Metanephros (tissue), 1 donor: ENCODE data around the gene OR5L1. TPM values are rescaled to one million over a fixed set of nuclear protein-coding genes. Genes with fewer than 3 reads are reported as not detected.

ENCODE experiments used
- total RNA-seq: library from RNA; depleted of rRNA; stranded (reverse); fragments of >200 nt; gene quantifications from one replicate; pipeline ENCODE4 v1.2.3, GENCODE V29; 2014

The OR5L1 gene
- not detected for total RNA-seq

DNA sequence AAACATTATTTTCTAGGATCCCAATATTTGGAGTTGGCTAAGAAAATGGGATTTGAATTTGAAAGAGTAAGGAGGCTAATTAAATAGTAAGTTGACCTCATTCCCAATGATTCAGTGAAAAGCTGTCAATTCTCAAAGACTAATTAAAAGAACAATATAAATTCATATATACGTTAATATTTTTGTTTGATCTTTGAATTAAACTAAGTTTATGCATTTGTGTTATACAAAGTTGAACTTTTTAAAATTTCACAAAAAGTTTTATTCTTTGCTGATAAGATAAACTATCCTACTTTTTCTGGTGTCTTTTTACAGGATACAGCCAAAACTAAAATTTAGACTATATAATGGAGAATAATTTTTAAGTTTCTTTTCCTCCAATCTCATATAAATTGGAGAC, at the start of gene OR5L1:
TSS of gene OR5L1 (plus strand) at position 301 of the 400 bp plus-strand sequence. CDS start 100 bp downstream, outside the sequence.

DNA sequence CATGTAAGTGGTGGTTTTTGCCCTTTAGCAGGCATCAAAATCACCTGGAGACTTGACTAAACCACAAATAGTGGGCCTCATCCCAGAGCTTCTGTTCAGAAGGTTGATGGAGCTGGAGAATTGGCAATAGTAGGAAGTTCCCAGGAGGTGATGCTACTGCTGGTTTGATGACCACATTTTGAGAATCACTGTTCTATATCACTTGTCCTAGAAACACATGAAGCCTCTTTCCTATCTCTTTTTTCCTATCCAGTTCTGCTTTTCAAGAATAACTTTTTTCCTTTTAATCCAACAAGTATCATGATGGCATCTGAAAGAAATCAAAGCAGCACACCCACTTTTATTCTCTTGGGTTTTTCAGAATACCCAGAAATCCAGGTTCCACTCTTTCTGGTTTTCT, 38.0 kb upstream of the OR5L1 start, which contains the start of gene OR5D13:
TSS of gene OR5D13 (plus strand) at position 301 of the 400 bp plus-strand sequence. CDS start at position 301, 0 bp downstream.

GRCh38 chr11:55795256-55795655, 15.9 kb upstream of the OR5L1 start, which contains the start of gene OR5D14:
Gene OR5D14 (plus strand): TSS chr11:55795556. CDS start chr11:55795556, 0 bp downstream.

DNA sequence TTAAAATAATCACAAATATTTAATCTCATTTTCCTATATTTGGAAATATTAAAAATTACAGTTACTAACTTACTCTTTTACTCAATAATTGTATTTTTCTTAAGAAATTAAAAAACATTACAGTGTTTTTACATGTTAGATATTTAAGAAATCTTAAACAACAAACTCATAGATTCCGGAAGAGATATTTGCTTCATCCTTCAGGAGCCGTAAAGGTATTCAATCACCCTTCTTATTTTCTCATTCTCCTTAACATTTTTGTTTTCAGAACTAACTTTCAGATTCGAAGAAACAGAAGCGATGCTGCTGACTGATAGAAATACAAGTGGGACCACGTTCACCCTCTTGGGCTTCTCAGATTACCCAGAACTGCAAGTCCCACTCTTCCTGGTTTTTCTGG, 8.2 kb downstream of the OR5L1 start, which contains the start of gene OR5D18:
TSS of gene OR5D18 (plus strand) at position 301 of the 400 bp plus-strand sequence. CDS start at position 301, 0 bp downstream.

DNA sequence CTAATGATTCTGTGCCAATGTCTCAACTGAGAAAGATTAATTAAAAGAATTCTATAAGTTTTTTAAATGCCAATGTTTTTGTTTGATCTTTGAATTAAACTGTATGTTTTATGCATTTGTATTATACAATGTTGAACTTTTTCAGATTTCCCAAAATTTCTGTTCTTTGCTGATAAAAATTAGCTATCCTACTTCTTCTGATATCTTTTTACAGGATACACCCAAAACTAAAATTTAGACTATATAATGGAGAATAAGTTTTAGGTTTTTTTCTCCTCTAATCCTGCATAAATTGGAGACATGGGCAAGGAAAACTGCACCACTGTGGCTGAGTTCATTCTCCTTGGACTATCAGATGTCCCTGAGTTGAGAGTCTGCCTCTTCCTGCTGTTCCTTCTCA, 15.8 kb downstream of the OR5L1 start, which contains the start of gene OR5L2:
TSS of gene OR5L2 (plus strand) at position 301 of the 400 bp plus-strand sequence. CDS start at position 301, 0 bp downstream.

DNA sequence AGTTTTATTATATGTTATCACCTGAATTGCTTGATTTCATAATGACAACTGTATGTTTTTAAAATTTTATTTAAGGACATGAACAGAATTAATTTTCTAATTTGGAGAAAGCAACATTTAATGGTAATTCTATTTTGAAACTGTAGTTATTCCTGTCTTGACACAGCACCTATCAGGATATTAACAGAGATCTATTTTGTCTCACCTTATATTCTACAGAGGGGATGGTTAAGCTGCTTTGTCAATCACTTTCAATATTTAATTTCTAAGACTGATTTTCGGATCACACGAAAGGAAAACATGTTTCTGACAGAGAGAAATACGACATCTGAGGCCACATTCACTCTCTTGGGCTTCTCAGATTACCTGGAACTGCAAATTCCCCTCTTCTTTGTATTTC, 27.3 kb downstream of the OR5L1 start, which contains the start of gene OR5D16:
TSS of gene OR5D16 (plus strand) at position 301 of the 400 bp plus-strand sequence. CDS start at position 301, 0 bp downstream.

Other genes starting within 250 kb of the OR5L1 start
- gene OR4C16, start 239.2 kb upstream of the OR5L1 start, total RNA-seq = not detected
- not detected for gene OR4C11, start 203.7 kb upstream of the OR5L1 start, total RNA-seq
- gene OR4P4, start 176.3 kb upstream of the OR5L1 start, total RNA-seq = not detected
- not detected for gene OR4S2, start 163.0 kb upstream of the OR5L1 start, total RNA-seq
- gene OR4C6, start 149.2 kb upstream of the OR5L1 start, total RNA-seq = not detected
- not detected for gene OR5D13, start 37.9 kb upstream of the OR5L1 start, total RNA-seq
- gene OR5D14, start 15.8 kb upstream of the OR5L1 start, total RNA-seq = not detected
- not detected for gene OR5D18, start 8.3 kb downstream of the OR5L1 start, total RNA-seq
- not detected for gene OR5L2, start 15.9 kb downstream of the OR5L1 start, total RNA-seq
- not detected for gene OR5D16, start 27.4 kb downstream of the OR5L1 start, total RNA-seq
- gene TRIM51, start 71.9 kb downstream of the OR5L1 start, total RNA-seq = not detected
- gene OR5W2, start 103.2 kb downstream of the OR5L1 start, total RNA-seq = not detected
- not detected for gene OR5I1, start 125.0 kb downstream of the OR5L1 start, total RNA-seq
- not detected for gene OR10AG1, start 158.6 kb downstream of the OR5L1 start, total RNA-seq
- not detected for gene OR5F1, start 183.3 kb downstream of the OR5L1 start, total RNA-seq
- not detected for gene OR5AS1, start 216.3 kb downstream of the OR5L1 start, total RNA-seq